HG02678 (cell line): ENCODE data around the gene MKNK1.

Source experiments
- ATAC-seq: cut with Tn5 transposase; IDR thresholded peaks from one replicate; pipeline ENCODE4 v1.9.1; 2021; ENCODE audit warnings: mild to moderate bottlenecking, moderate library complexity; ENCODE audit not compliant: unreplicated experiment

Gene MKNK1

DNA sequence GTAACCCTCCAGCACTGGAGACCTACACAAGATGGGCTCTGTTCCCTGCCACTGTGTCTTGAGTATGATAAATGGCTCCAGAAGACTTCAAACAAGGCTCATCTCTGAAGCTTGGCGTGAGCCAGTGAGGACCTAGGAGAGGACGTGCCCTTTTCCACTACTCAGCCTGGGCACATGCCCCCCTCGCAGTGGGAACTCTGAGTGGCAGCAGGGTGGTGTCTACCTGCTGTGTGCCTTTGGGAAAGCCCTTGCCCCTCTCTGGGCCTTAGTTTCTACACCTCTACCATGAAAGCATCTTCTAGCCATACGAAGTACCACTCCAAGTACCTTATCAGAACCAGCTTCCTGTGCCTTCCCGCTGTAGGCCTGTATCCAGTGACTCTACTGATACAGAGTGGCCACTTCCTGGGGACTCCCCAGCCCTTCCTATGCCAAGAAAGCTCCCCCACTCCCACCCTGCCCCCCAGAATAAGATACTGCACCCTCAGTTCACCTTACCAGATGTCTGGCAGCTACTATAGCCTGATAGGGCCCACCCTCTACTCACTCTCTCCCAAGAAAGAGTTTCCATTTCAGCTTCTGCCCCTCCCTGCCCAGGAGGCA, 15.7 kb upstream of the MKNK1 start:
- ATAC-seq: no peak

DNA sequence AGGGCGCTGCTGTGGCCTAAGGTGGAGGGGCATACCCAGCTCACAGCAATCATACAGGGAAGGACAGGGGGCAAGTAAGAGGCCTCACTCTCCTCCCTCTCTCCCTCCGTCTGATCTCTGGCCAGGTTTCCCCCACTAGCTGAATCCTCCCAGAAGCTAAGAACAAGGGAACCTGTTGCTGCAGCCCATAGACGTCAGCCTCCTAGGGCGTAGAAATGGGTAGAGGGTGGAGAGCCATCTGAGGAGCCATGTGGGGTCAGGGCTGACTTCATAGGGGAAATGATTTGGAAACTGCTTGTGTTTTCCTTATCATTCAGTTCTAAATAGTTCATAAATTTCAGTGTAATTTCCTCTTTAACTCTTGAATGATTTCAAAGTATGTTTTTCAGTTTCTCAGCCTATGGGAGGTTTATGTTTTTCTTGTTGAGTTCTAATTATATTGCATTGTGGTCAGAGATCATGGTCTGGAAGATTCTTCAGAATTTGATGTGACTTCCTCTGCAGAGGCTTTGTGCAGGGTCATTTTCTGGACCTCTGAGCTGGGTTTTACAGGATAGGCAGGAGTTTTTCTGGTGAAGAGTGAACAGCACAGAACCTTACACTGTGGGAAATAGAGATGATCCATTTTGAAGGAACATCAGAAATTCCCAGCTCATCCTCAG, 14.8 kb upstream of the MKNK1 start:
- no peak for ATAC-seq

DNA sequence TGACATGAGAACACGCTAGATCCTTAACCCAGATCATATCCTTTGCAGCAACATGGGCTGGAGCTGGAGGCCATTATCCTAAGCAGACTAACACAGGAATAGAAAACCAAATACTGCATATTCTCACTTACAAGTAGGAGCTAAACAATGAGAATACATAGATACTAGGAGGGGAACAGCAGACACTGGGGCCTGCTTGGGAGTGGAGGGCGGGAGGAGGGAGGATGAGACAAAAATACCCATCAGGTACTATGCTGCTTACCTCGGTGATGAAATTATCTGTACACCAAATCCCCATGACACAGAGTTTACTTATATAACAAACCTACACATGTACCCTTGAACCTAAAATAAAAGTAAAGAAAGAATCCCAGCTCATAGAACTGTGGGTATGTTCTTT, 13.8 kb upstream of the MKNK1 start:
- ATAC-seq: no peak

DNA sequence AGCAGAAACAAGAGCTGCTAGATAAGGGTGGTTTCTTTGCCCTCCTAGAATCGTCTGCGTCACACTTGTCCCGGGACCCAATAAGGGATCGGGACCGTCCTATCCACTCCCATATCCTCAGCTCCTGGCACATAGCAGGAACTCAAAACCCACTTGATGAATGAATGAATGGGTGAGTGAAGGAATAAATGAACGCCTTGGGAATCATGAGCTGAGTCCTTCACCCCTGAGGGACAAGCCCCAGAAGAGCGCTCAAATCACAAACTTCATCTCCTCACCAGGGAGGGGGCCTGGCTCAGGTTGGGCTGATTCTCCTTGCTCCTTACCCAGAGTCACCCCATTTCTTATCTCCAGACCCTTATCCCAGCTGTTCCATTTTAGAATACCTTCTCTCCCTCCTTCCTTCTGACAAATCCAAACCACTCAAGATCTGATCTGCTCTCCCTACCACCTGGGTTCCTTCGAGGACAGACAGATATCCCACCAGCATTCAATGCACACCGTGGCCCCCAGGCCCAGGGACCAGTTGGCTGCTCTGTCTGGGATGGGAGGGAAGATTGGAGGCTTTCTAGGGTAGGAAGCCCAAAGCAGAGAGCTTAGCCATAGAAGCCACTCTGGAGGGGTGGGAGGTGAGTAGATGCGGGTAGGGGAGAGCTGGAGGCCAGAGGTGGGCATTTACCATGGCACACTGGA, 13.2 kb upstream of the MKNK1 start:
- ATAC-seq: no peak

DNA sequence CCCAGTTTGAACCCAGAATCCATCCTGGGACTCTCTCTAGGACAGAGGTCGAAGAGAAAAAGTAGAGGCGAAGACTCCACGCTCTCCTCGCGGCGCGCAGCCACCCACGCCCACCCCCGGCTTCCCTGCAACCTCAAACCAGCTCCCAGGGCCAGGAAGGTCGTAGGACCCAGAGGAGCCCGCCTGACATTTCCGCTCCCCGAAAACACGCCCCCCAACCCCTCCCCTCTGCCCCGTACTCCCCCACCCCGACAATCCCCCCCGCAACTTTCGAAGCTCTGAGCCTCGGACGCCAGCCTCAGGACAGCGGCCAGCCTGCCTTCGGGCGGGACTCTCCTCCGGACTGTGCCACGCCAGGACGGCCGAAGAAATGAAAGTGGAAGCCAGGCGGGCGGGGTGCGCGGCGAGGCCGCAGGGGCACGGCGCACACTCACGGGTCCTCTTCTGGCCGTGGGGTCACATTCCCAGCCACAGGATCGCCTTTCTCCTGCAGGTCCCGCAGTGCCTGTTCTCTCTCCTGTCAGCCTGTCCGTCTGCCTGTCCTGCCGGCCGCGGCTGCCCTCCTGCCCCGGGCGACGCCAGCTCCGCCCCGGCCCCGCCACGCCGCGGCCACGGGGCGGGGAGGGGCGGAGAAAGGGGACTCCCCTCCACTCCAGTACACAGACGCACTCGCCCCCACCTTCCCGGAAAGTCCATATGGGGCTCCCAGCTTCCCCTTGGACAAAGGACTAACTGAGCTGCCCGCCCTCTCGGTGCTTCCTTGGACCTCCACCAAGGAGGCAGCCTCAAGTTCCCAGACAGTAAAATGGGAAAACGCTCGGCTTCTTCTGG, 12.4 kb upstream of the MKNK1 start, which contains the start of gene MOB3C:
Gene MOB3C (minus strand): TSS at position 535 of the 831 bp plus-strand sequence. CDS start 3,490 bp downstream, outside the sequence.
- ATAC-seq: peak; percentile 68

DNA sequence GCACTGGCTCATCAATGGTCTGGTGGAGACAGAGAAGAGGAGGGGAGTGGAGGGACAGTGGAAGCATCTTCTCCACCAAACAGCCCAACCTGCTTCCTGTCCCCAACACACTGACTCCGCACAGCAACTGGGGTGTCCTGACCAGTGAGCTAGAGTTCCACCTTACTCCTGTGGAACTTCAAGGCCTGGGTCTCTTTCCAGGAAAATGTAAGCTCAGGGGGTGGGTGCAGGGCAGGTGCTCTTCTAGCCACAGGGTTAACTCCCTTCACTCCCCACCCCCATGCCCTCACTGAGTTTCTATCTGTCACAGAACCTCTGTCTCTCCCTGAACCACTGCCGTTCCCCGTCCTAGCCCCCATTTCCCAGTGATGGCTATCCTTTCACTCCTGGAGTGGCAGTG, 11.7 kb upstream of the MKNK1 start:
- ATAC-seq: no peak

DNA sequence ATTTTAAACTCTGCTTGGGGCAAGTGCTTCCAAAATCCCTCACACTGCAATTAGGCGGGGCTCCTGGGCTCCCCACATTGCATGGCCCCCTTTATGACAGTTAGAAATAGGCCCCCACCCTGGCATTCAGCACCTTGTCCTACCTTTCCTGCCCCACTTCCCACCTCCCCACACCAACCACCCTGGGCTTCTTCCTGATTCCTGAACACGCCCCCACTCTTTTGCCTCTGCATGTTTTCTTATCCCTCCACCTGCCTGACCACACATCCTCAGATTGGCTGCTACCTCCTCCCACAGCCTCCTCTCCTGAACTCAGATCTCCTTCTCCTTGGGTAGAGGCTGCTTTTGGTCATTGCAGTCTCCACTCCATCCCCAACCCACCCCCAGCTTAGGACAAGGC, 11.0 kb upstream of the MKNK1 start:
- no peak for ATAC-seq

DNA sequence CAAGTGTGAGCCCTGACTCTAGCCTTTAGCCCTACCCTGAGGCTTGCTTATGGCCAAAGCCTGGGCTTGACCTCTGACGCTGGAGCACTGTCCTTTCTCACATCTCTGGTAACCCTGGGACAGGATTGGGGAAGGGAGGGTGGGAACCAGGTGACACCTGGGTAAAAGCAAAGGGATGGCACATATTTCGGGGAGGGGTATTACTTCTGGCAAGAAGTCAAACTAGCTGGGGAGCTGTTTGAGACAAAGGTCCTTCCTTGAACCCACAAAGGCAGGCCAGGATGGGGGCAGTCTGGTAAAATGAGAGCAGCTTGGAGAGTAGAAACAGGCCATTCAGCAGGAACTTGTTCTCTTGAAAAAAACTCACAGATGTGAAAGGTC, 10.5 kb upstream of the MKNK1 start:
- no peak for ATAC-seq

DNA sequence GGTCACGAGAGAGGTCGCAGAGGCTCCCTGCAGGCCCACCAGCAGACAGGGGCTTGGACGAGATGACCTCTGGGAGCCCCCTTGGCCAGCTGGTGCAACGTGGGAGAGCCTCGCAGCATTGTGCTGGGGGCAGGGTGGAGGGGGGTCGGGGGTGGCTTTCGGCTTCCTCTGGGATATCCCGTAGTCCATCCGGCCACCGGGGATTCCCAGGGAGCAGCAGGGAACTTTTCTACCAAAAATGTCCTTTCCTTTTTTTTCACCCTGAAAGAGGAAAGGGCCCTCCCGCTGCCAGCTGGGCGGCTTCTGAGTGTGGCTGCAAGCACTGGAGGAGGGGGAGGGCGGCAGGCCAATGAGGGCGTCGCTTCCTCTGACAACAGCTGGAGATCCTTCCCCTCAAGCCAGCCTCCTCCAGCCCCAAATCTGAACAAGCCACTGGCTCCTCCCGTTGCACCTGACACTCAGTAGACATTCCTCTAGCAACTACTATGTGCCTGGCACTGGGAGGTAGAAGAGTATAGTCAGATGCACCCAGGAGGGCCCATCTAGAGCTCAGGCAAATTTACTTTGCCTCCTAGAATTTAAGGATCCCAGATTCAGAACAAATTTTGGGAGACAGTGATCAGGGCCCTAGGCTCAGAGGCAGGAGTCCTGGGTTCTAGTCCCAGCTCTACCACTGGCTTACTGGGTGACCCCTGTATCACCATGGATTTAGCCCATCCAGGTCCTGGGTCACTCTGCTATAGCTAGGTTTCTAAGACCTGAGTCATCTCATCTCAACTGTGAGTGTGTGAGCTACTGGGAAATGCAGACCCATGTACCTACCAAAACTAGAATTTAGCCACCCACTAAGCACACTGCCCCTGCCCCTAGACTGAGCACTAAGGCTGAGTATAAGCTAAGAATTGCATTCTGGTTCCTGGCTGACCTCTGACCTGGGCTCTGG, 9.9 kb upstream of the MKNK1 start:
- ATAC-seq: peak; percentile 67

DNA sequence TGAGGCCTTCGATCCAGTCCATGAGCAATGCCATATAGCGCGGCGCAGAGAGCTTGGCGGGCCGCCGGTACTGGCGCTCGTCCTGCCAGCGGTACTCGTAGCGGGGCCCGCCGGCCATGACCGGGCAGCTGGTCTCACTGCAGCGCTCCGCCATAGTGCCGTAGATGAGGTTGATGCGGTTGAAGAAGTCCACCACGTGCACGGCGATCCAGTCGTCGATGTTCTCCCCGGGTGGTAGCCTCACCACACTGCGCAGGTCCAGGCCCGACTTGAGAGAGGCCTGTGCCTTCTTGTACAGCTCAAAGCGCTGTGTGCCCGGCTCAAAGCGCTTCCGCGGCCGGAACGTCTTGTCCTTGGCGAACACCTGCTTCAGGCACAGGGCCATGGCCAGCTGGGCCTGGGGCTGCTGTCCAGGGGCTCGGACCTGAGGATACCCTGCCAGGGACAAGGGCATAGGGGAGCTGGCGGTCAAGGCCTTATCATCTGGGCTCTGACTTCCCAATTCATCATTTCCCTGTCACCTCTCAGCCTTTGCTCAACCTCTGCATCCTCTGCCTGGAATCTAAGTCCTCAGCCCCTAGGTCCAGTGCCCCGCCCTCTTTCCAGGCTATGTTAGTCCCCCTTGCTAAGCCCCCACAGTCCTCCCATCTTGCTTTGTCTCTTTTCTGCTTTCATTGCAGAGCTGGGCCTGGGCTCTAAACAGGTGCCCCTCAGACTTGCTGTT, 9.0 kb upstream of the MKNK1 start:
- ATAC-seq: no peak

DNA sequence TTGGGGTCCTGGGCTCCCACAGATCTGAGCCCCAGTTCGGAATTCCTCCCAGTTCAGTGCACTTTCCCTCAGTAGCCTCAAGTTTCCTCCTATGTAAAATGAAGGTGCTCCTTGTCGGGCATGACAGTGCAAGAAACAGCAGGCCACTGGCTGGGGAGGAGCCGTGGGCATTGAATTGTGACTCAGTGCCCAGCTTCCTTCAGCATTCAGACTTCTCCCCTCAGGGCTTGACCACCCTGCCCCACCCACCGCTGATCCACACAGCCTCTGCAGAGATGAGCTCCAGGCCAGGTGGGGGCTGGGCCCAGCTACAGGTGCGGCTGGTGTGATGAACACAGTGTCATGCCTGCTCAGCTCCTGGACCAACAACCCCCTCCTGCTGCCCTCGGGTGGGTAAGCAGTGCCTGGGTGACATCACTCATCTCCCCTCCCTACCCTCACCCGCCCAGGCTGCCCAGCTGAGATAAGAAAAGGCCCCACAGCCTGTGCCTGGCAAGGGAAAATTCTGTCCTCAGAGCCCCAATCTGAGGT, 7.7 kb upstream of the MKNK1 start:
- ATAC-seq: no peak

DNA sequence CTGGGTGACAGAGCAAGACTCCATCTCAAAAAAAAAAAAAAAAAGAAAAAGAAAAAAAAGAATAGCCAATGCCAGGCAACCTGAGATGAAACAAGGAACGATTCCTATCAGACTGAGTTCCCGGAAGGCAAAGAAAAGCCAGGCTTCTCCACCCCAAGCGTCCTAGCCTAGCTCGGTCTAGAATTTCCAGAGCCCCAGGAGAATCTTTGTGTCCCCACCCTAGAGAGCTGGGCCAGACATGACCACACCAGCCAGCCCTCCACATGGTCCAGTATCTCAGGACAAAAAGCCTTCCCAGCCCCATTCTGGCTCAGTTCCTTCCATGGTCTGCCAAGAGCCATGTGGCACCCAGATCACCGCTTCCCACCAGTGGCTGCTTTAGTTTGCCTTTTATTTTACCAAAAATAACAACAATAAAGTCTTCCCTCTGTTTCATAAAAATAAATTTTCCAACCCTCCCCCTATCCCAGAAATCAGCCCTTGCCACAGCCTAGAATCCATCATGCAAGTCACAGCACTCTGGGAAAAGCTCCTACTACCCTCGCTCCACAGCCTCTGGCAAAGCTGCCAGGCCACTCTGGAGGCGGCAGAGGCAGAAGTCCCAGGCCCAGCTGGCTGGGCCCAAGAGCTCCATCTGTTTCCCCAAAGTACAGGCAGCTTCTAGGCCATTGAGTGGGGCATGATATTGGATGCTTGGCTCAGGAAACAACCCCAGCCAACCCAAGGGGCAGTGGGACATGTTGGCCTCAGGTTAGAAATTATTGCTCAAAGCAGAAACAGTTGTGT, 3.5 kb upstream of the MKNK1 start:
- no peak for ATAC-seq

DNA sequence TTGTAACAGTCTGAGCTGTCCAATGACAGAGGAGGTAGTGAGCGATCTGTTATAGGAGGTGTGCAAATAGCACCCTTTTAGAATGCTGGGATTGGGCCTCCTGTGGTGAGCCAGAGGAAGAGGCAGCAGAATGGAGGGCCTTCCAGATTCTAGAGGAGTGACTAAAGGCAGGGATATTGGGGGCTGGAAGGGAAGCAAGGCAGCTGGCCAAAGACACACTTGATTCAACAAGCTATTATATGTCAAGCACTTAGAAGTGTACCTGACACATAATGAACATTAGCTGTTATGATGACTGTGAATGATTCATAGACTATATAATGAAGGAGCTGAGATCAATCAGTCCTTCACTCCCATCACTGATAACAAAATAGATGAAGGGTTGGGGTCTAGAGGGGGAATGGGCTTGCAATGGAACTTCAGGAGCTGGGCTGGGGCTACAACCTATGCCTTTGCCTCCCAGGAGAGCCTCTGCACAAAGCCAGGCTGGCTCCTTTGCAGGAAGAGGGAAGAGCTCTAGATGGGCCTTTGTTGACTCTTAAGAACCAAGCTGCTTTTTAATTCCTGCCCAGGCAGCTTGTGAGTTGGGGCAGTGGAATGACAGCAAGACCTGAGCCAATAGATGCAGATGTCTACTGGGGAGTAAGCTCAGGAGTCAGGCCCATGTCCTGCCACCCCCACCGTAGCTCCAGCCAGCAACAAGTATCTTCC, 2.3 kb upstream of the MKNK1 start:
- ATAC-seq: no peak

DNA sequence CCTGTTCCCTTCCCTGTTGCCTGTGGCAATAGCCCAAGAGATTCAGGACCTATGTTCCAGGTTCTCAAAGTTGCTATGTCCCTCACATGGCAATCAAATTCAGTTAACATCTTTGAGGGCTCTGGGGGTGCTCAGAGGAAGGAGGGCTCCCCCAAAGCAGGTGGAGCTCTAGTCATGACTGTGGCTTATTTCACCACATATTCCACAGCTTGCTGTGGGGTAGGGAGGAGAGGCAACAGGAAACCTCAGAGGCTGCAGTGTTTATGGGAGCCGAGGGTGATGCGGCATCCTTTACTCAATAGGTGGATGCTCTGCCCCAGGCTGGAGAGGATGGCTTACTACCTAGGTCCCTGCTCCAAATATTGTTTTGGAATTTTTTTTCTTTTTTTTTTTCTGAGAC, 1.2 kb upstream of the MKNK1 start:
- ATAC-seq: no peak

DNA sequence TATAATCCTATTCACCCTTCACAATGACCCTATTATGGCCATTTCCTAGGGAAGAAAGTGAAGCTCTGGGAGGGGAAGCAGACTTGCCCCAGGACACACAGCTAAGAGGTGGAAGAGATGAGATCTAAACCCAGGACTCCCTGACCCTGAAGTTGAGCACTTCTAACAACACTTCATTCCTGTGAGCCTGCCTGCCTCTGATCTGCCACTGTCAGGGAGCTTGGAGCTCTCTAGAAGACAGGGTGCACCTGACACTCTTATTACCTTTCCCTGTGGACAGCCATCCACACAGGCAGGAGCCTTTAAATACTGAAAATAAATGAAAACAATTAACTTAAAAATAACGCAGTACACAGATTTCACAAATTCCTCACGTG, 599 bp downstream of the MKNK1 start:
- ATAC-seq: no peak

DNA sequence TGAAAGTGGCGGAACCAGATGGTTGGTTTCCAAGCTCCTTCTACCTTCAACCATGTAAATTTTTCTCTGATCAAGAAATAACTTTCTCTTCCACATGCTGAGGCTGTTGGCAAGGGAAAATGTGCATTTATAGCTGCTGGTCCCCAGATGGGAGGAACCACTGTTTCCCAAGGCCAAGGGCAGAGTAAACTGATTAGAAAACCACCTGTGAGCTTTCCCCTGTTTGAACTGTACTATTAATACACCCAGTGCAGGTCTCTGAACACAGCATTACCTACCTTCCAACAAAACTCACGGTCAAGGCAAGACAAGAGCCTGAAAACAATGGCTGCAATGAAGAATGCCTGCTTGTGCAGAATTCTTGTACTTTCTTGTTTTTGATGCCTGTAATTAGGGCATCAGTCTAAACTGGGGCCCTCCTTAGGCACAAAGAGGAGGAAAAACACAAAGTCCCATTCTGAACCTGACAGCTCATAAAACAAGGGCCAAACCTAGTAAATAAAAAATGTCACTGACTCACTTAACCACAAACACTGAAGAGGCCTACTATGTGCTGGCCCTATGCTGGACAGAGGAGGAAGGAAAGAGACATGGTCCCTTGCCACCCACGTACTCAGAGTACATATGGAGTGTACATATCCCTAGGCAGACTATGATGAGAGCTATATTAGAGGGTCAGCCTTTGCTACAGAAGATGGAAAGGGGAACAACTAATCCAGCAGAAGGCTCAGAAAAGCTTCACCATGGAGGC, 2.6 kb downstream of the MKNK1 start:
- no peak for ATAC-seq
